Measurements from ENCODE around the gene SLC39A9. TPM values are rescaled to one million over a fixed set of nuclear protein-coding genes. Genes with fewer than 3 reads are reported as not detected.

The SLC39A9 gene
- total and polyA plus RNA-seq, 2 of the 13 experiments (the other 11 are each of a cell fraction or from before 2014, with no cell fraction given), result 46.6 to 69.5 TPM

GRCh38 chr14:69349091-69349777 is 49.3 kb upstream of the SLC39A9 start:
- TF ChIP-seq KLF15 (CRISPR knock-in tag; IDR thresholded peaks at IDR 0.05; ENCODE audit: borderline replicate concordance) (no peak), ZNF788 (CRISPR knock-in tag; IDR thresholded peaks at IDR 0.05; ENCODE audit: borderline replicate concordance) (no peak)
- H3K4me3 ChIP-seq (replicated peaks in 1 of 3; ENCODE audit: insufficient read depth in 1 of 3, low read depth in 2 of 3, low read length in 3 of 3), result no peak overlapping the region
- no peak for DNase-seq (ENCODE audit: low spot score)
- no peaks in the 10 kb centered on the region for H3K79me2 ChIP-seq (ENCODE audit: insufficient read depth, low read length)
- H2AFZ ChIP-seq (ENCODE audit: low read length), result no peak overlapping the region
- ChIA-PET CTCF (ENCODE audit: low intra/inter-chr PET ratio, low total read pairs) (no interaction called here), POLR2A (no interaction called here)
- no peak overlapping the region for H3K4me2 ChIP-seq (ENCODE audit: low read depth, low read length)
- H3K9ac ChIP-seq (ENCODE audit: insufficient read depth, low read depth, low read length), result no peak overlapping the region
- no peak for FAIRE-seq
- peaks cover 0 to 24% of the 10 kb centered on the region in 2 experiments; a peak in 3 of 5 replicates for H3K27me3 ChIP-seq (ENCODE audit: control insufficient read depth in 1 of 2, insufficient read depth in 2 of 2, low read length in 2 of 2)
- peaks cover 7% of the 10 kb centered on the region for H3K4me1 ChIP-seq (ENCODE audit: insufficient read depth, low read length)
- intact Hi-C loops (cut with micrococcal nuclease; ENCODE audit: unreplicated experiment), result no loop called here
- H3K27ac ChIP-seq (ENCODE audit: extremely low read length, insufficient read depth, low read length), result no peak overlapping the region
- no peaks in the 10 kb centered on the region for H3K36me3 ChIP-seq (replicated peaks in 1 of 2; ENCODE audit: control insufficient read depth in 1 of 2, insufficient read depth in 2 of 2, low read length in 2 of 2)
- WGBS (ENCODE audit: low lambda C conversion rate), result 39% methylated on average over 11 of the region's 11 CpGs
- in situ Hi-C loops (cut with HindIII; ENCODE audit: extremely low pct_ligation_motif_present, low pct_unique_long_range_greater_than_20kb), result loop anchor here (5.0 kb wide), 1 partner anchor 107 kb away; no protein-coding TSS in a partner anchor
- H3K9me3 ChIP-seq (ENCODE audit: low read length), result no peaks in the 10 kb centered on the region
- H4K20me1 ChIP-seq (ENCODE audit: insufficient read depth, low read length), result no peaks in the 10 kb centered on the region
- no peak for ATAC-seq
- BruUV-seq (replicated peaks), result no TSS peak

GRCh38 chr14:69350892-69351291 is 47.6 kb upstream of the SLC39A9 start:
- no peaks in the 10 kb centered on the region for H3K79me2 ChIP-seq (ENCODE audit: insufficient read depth, low read length)

More at GRCh38 chr14:69350892-69351291, 47.6 kb upstream of the SLC39A9 start:
- H3K27me3 ChIP-seq (ENCODE audit: control insufficient read depth in 1 of 2, insufficient read depth in 2 of 2, low read length in 2 of 2), result peaks cover 1 to 18% of the 10 kb centered on the region in 2 experiments; a peak in 2 of 5 replicates
- peaks cover 23% of the 10 kb centered on the region for H3K4me1 ChIP-seq (ENCODE audit: insufficient read depth, low read length)
- DNase-seq (ENCODE audit: low spot score) (no peak), FAIRE-seq (no peak), ATAC-seq (no peak)
- WGBS (ENCODE audit: low lambda C conversion rate), result 30% methylated on average over 5 of the region's 5 CpGs
- H4K20me1 ChIP-seq (ENCODE audit: insufficient read depth, low read length), result no peaks in the 10 kb centered on the region
- CTCF ChIA-PET (ENCODE audit: low intra/inter-chr PET ratio, low total read pairs), result no interaction called here
- intact Hi-C loops (cut with micrococcal nuclease; ENCODE audit: unreplicated experiment), result no loop called here
- POLR2A ChIA-PET, result no interaction called here
- no peaks in the 10 kb centered on the region for H3K36me3 ChIP-seq (replicated peaks in 1 of 2; ENCODE audit: control insufficient read depth in 1 of 2, insufficient read depth in 2 of 2, low read length in 2 of 2)
- no peak overlapping the region for H3K4me2 ChIP-seq (ENCODE audit: low read depth, low read length)
- no peaks in the 10 kb centered on the region for H3K9me3 ChIP-seq (ENCODE audit: low read length)
- TF ChIP-seq CCAR2 (optimal IDR thresholded peaks at IDR 0.05; ENCODE audit: low read depth, low read length), result no peak
- no peak overlapping the region for H3K27ac ChIP-seq (ENCODE audit: extremely low read length, insufficient read depth, low read length)
- no peak overlapping the region for H2AFZ ChIP-seq (ENCODE audit: low read length)
- BruUV-seq (replicated peaks), result no TSS peak
- in situ Hi-C loops (cut with HindIII; ENCODE audit: extremely low pct_ligation_motif_present, low pct_unique_long_range_greater_than_20kb), result loop anchor here (5.0 kb wide), 1 partner anchor 89 kb away; the partner anchor contains the start of gene GALNT16
- H3K9ac ChIP-seq (ENCODE audit: insufficient read depth, low read depth, low read length), result no peak overlapping the region
- no peak overlapping the region for H3K4me3 ChIP-seq (replicated peaks in 1 of 3; ENCODE audit: insufficient read depth in 1 of 3, low read depth in 2 of 3, low read length in 3 of 3)

Data from HepG2 (cell line).